H9 (cell line): ENCODE measurements around the gene MYH14. TPM values are rescaled to one million over a fixed set of nuclear protein-coding genes. Genes with fewer than 3 reads are reported as not detected.
A peak's percentile ranks its signal among the peaks of the same experiment; 100 is the strongest.

Experiments used
- DNase-seq: peaks from one replicate; pipeline ENCODE4 v3.0.0-alpha.2; 2017
- H2AFZ ChIP-seq: one replicate; pipeline ENCODE4 v1.6.1; 2013; ENCODE audit warnings: mild to moderate bottlenecking, low read length, control low read depth, moderate library complexity
- H2AK5ac ChIP-seq: 2 replicates; pipeline ENCODE4 v1.6.1; 2013; ENCODE audit warnings: low read length, control low read depth, mixed read lengths; ENCODE audit not compliant: insufficient read length
- H2BK120ac ChIP-seq: one replicate; pipeline ENCODE4 v1.6.1; 2013; ENCODE audit warnings: low read depth, mild to moderate bottlenecking, low read length, control low read depth, inconsistent platforms; ENCODE audit not compliant: poor library complexity, severe bottlenecking
- H2BK12ac ChIP-seq: 2 replicates; pipeline ENCODE4 v1.6.1; 2013; ENCODE audit warnings: low read length, control low read depth, mixed read lengths, low read depth; ENCODE audit not compliant: insufficient read length
- H2BK15ac ChIP-seq: 2 replicates; pipeline ENCODE4 v1.6.1; 2013; ENCODE audit warnings: low read depth, low read length, control low read depth
- H2BK20ac ChIP-seq: one replicate; pipeline ENCODE4 v1.6.1; 2013; ENCODE audit warnings: low read depth, mild to moderate bottlenecking, low read length, control low read depth, inconsistent platforms; ENCODE audit not compliant: poor library complexity, severe bottlenecking
- H2BK5ac ChIP-seq: 2 replicates; pipeline ENCODE4 v1.6.1; 2013; ENCODE audit warnings: low read length, control low read depth, mixed read lengths; ENCODE audit not compliant: insufficient read length
- H3K14ac ChIP-seq: 2 replicates; pipeline ENCODE4 v1.6.1; 2013; ENCODE audit warnings: low read length, control low read depth; ENCODE audit not compliant: insufficient read depth
- H3K18ac ChIP-seq: 2 replicates; pipeline ENCODE4 v1.6.1; 2013; ENCODE audit warnings: low read depth, mild to moderate bottlenecking, mixed read lengths, low read length, control low read depth; ENCODE audit not compliant: insufficient read length
- H3K23ac ChIP-seq: 2 replicates; pipeline ENCODE4 v1.6.1; 2013; ENCODE audit warnings: low read length, control low read depth, mixed read lengths, low read depth; ENCODE audit not compliant: insufficient read length
- H3K23me2 ChIP-seq: 2 replicates; pipeline ENCODE4 v1.6.1; 2013; ENCODE audit warnings: low read depth, mild to moderate bottlenecking, mixed read lengths, low read length, control low read depth; ENCODE audit not compliant: insufficient read length, poor library complexity, severe bottlenecking
- H3K27ac ChIP-seq: 2 replicates; pipeline ENCODE4 v1.5.1; 2013; ENCODE audit warnings: low read length, control low read depth, mixed read lengths, low read depth; ENCODE audit not compliant: insufficient read length
- H3K27me3 ChIP-seq: 2 replicates; pipeline ENCODE4 v1.6.1; 2013; ENCODE audit warnings: low read length, control low read depth, inconsistent platforms; ENCODE audit not compliant: insufficient read depth
- H3K4ac ChIP-seq: 2 replicates; pipeline ENCODE4 v1.6.1; 2013; ENCODE audit warnings: low read depth, mild to moderate bottlenecking, control low read depth, inconsistent platforms, low read length, moderate library complexity
- H3K4me1 ChIP-seq: 2 replicates; pipeline ENCODE4 v1.6.1; 2013; ENCODE audit warnings: low read length, control low read depth, inconsistent platforms; ENCODE audit not compliant: insufficient read depth
- H3K4me2 ChIP-seq: 2 replicates; pipeline ENCODE4 v1.6.1; 2013; ENCODE audit warnings: low read length, control low read depth, mixed read lengths; ENCODE audit not compliant: insufficient read length, insufficient read depth
- H3K56ac ChIP-seq: 2 replicates; pipeline ENCODE4 v1.6.1; 2013; ENCODE audit warnings: low read depth, mild to moderate bottlenecking, mixed read lengths, low read length, control low read depth; ENCODE audit not compliant: insufficient read length
- H3K79me1 ChIP-seq: 2 replicates; pipeline ENCODE4 v1.6.1; 2013; ENCODE audit warnings: low read depth, mild to moderate bottlenecking, moderate library complexity, low read length, control low read depth, inconsistent platforms; ENCODE audit not compliant: insufficient read depth, poor library complexity, severe bottlenecking
- H3K79me2 ChIP-seq: 2 replicates; pipeline ENCODE4 v1.6.1; 2013; ENCODE audit warnings: low read length, control low read depth, inconsistent platforms; ENCODE audit not compliant: insufficient read depth
- H3K9ac ChIP-seq: 2 replicates; pipeline ENCODE4 v1.6.1; 2013; ENCODE audit warnings: low read length, control low read depth, mixed read lengths; ENCODE audit not compliant: insufficient read length; ENCODE audit errors: extremely low read depth
- H3K9me3 ChIP-seq: one replicate; pipeline ENCODE4 v1.6.1; 2013; ENCODE audit warnings: low read depth, low read length, inconsistent platforms; ENCODE audit not compliant: control insufficient read depth
- H3T11ph ChIP-seq: one replicate; pipeline ENCODE4 v1.6.1; 2013; ENCODE audit warnings: mild to moderate bottlenecking, low read length, control low read depth, inconsistent platforms
- H4K20me1 ChIP-seq: one replicate; pipeline ENCODE4 v1.6.1; 2013; ENCODE audit not compliant: control insufficient read depth, insufficient read length, insufficient read depth
- H4K5ac ChIP-seq: 2 replicates; pipeline ENCODE4 v1.6.1; 2013; ENCODE audit warnings: low read depth, mild to moderate bottlenecking, mixed read lengths, low read length, control low read depth; ENCODE audit not compliant: insufficient read length
- H4K8ac ChIP-seq: replicated peaks from 2 replicates; pipeline ENCODE4 v1.6.1; 2013; ENCODE audit warnings: low read length, control low read depth, mixed read lengths, low read depth; ENCODE audit not compliant: insufficient read length
- H4K91ac ChIP-seq: 2 replicates; pipeline ENCODE4 v1.6.1; 2013; ENCODE audit warnings: low read depth, mild to moderate bottlenecking, moderate library complexity, mixed read lengths, low read length, control low read depth; ENCODE audit not compliant: insufficient read length
- H3K27ac Mint-ChIP-seq, 3 experiments: 2 replicates in 2 of 3; 3 replicates in 1 of 3; pipeline ENCODE4 v1.8.0; 2020 to 2021; ENCODE audit warnings: mixed read lengths in 3 of 3, mild to moderate bottlenecking in 1 of 3, moderate library complexity in 1 of 3
- H3K27me3 Mint-ChIP-seq: 2 replicates; pipeline ENCODE4 v1.8.0; 2021; ENCODE audit warnings: low read depth, mild to moderate bottlenecking, moderate library complexity, mixed read lengths
- H3K36me3 Mint-ChIP-seq, 3 experiments: 2 replicates in 2 of 3; 3 replicates in 1 of 3; pipeline ENCODE4 v1.8.0; 2020 to 2021; ENCODE audit warnings: low read depth in 3 of 3, mixed read lengths in 3 of 3; ENCODE audit not compliant: insufficient read depth in 1 of 3
- H3K4me1 Mint-ChIP-seq, 2 experiments: 2 replicates each; pipeline ENCODE4 v1.8.0; 2020; ENCODE audit warnings: mixed read lengths in 2 of 2
- H3K4me3 Mint-ChIP-seq, 2 experiments: 2 replicates in 1 of 2; 3 replicates in 1 of 2; pipeline ENCODE4 v1.8.0; 2020 to 2021; ENCODE audit warnings: mild to moderate bottlenecking in 2 of 2, mixed read lengths in 2 of 2, moderate library complexity in 1 of 2
- H3K9me3 Mint-ChIP-seq, 2 experiments: 2 replicates in 1 of 2; 3 replicates in 1 of 2; pipeline ENCODE4 v1.8.0; 2020; ENCODE audit warnings: mild to moderate bottlenecking in 2 of 2, mixed read lengths in 2 of 2, moderate library complexity in 1 of 2
- CTCF ChIP-seq: fragments of 200-600 bp; sonication (generic); conservative IDR thresholded peaks from 3 replicates; pipeline ENCODE4 v1.8.0; 2021; ENCODE audit warnings: antibody characterized with exemption, mild to moderate bottlenecking
- WGBS: extraction: QIAGEN DNeasy Blood & Tissue Kit; methylation state at CpG from one replicate; pipeline ENCODE4 v1.1.7; 2013; ENCODE audit warnings: missing lambda C conversion rate, low lambda C conversion rate, mixed read lengths; ENCODE audit not compliant: insufficient read length; ENCODE audit errors: extremely low coverage; 5-methylcytosine and 5-hydroxymethylcytosine counted together
- total RNA-seq: library from RNA; stranded (reverse); gene quantifications from 2 replicates; pipeline ENCODE4 v1.2.1, GENCODE V29; 2021

MYH14 gene
- total RNA-seq, 1 experiment from 2014 or later: 27.7 TPM

GRCh38 chr19:50250450-50251136 lies 47.2 kb downstream of the MYH14 start:
- H3K4me3 Mint-ChIP-seq: no peak overlapping the region
- Histone ChIP-seq H3K4ac (no peak overlapping the region), H3K14ac (no peak overlapping the region), H2BK20ac (no peak overlapping the region), H3K23ac (no peak overlapping the region), H3K27me3 (no peaks in the 10 kb centered on the region), H3T11ph (no peak overlapping the region), H3K27ac (no peak overlapping the region), H2BK120ac (no peak overlapping the region), H4K20me1 (no peaks in the 10 kb centered on the region), H4K8ac (no peak overlapping the region), H3K56ac (no peak overlapping the region), H4K91ac (no peak overlapping the region), H3K18ac (no peak overlapping the region), H2BK15ac (no peak overlapping the region), H2BK5ac (no peak overlapping the region), H3K9ac (no peak overlapping the region), H3K4me2 (no peak overlapping the region), H3K4me1 (no peaks in the 10 kb centered on the region), H3K79me1 (no peaks in the 10 kb centered on the region), H3K9me3 (peaks cover 9% of the 10 kb centered on the region), H2BK12ac (no peak overlapping the region), H3K23me2 (no peaks in the 10 kb centered on the region), H3K79me2 (no peaks in the 10 kb centered on the region), H2AFZ (no peak overlapping the region), H4K5ac (no peak overlapping the region), H2AK5ac (no peak overlapping the region)
- H3K36me3 Mint-ChIP-seq: peaks cover 45 to 59% (median 48%) of the 10 kb centered on the region in 3 experiments
- TF ChIP-seq CTCF: no peak
- peak overlapping the region in 2 of 3 experiments; percentile 7 to 84; a peak in 4 of 7 replicates for H3K27ac Mint-ChIP-seq
- H3K4me1 Mint-ChIP-seq: peaks cover 8% of the 10 kb centered on the region in 2 experiments
- WGBS: no CpG with 5 or more reads among the region's 15 CpGs
- H3K27me3 Mint-ChIP-seq: no peaks in the 10 kb centered on the region; the same call in 1 of the 2 replicates
- DNase-seq: no peak
- peaks cover 25 to 32% of the 10 kb centered on the region in 2 experiments for H3K9me3 Mint-ChIP-seq
